SK-N-SH (cell line): ENCODE measurements around the gene GSTM2. TPM values are rescaled to one million over a fixed set of nuclear protein-coding genes. Genes with fewer than 3 reads are reported as not detected.
"Not testable (repeated sequence)": the region's sequence is repeated elsewhere in the genome, so short reads cannot be mapped to it uniquely, and the experiment has no call there.

ENCODE experiments used
- CTCF ChIA-PET: fragments of 300-600, 350-600 bp; formaldehyde crosslinking; extraction: SDS; loops from one replicate; lab custom pipeline; 2021; lab: Yijun Ruan, JAX
- POLR2A ChIA-PET: fragments of 350-600 bp; sonication (Branson Sonifier 250); formaldehyde crosslinking; extraction: SDS; loops from one replicate; lab custom pipeline; 2020; ENCODE audit warnings: antibody characterized with exemption, inconsistent platforms; lab: Yijun Ruan, JAX
- DNase-seq: peaks from one replicate; pipeline ENCODE4 v3.0.0; 2012
- H2AFZ ChIP-seq: fragments of 200-600 bp; sonication (generic); 2 replicates; pipeline ENCODE4 v1.8.1; 2016; ENCODE audit warnings: antibody characterized with exemption, mild to moderate bottlenecking, low read depth
- H3F3A ChIP-seq: fragments of 200-600 bp; sonication (generic); replicated peaks from 2 replicates; pipeline ENCODE3; 2016; ENCODE audit warnings: antibody characterized with exemption, mild to moderate bottlenecking; ENCODE audit not compliant: insufficient read depth
- H3K27ac ChIP-seq, 2 experiments: fragments of 200-500 bp in 1 of 2; fragments of 200-600 bp in 1 of 2; sonication (Bioruptor generic) in 1 of 2; sonication (generic), shearing (Covaris generic) in 1 of 2; 2 replicates each; pipeline versions ENCODE4 v1.5.1 to v1.6.1; 2014 to 2016; ENCODE audit warnings: low read depth in 2 of 2, inconsistent platforms in 1 of 2, low read length in 1 of 2, mild to moderate bottlenecking in 1 of 2, mixed read lengths in 1 of 2
- H3K27me3 ChIP-seq: fragments of 200-600 bp; sonication (generic), shearing (Covaris generic); 2 replicates; pipeline ENCODE4 v1.6.1; 2016; ENCODE audit warnings: mixed run types; ENCODE audit not compliant: insufficient read depth
- H3K36me3 ChIP-seq, 2 experiments: fragments of 200-500 bp in 1 of 2; fragments of 200-600 bp in 1 of 2; sonication (Bioruptor generic) in 1 of 2; sonication (generic) in 1 of 2; replicated peaks in 1 of 2; 2 replicates each; pipeline versions ENCODE3 to v1.5.1; 2014 to 2016; ENCODE audit warnings: low read length in 1 of 2, mild to moderate bottlenecking in 1 of 2; ENCODE audit not compliant: insufficient read depth in 2 of 2, control insufficient read depth in 1 of 2
- H3K4me1 ChIP-seq, 2 experiments: fragments of 200-500 bp in 1 of 2; fragments of 200-600 bp in 1 of 2; sonication (Bioruptor generic) in 1 of 2; sonication (generic), shearing (Covaris generic) in 1 of 2; 2 replicates each; pipeline versions ENCODE4 v1.5.1 to v1.6.1; 2014 to 2016; ENCODE audit warnings: low read depth in 1 of 2, low read length in 1 of 2, mixed run types in 1 of 2; ENCODE audit not compliant: insufficient read depth in 2 of 2, control insufficient read depth in 1 of 2
- H3K4me2 ChIP-seq: fragments of 200-600 bp; sonication (generic), shearing (Covaris generic); 2 replicates; pipeline ENCODE4 v1.6.1; 2017; ENCODE audit warnings: mixed run types
- H3K4me3 ChIP-seq, 2 experiments: fragments of 200-500 bp in 1 of 2; fragments of 200-600 bp in 1 of 2; sonication (Bioruptor generic) in 1 of 2; sonication (generic), shearing (Covaris generic) in 1 of 2; 2 replicates each; pipeline versions ENCODE4 v1.5.1 to v1.8.1; 2014 to 2016; ENCODE audit warnings: low read depth in 2 of 2, inconsistent platforms in 1 of 2, low read length in 1 of 2, mild to moderate bottlenecking in 1 of 2, mixed read lengths in 1 of 2, moderate library complexity in 1 of 2
- H3K79me2 ChIP-seq: fragments of 200-600 bp; sonication (generic); 2 replicates; pipeline ENCODE4 v1.8.1; 2017; ENCODE audit warnings: mild to moderate bottlenecking; ENCODE audit not compliant: insufficient read depth
- H3K9ac ChIP-seq: fragments of 200-600 bp; sonication (generic); 2 replicates; pipeline ENCODE4 v1.6.1; 2017; ENCODE audit warnings: mixed run types
- H3K9me2 ChIP-seq: fragments of 200-600 bp; sonication (generic); 2 replicates; pipeline ENCODE4 v1.6.1; 2017; ENCODE audit warnings: mixed run types
- H3K9me3 ChIP-seq: fragments of 200-600 bp; sonication (generic); 2 replicates; pipeline ENCODE4 v1.6.1; 2017; ENCODE audit warnings: mixed run types, mild to moderate bottlenecking, moderate library complexity
- H4K20me1 ChIP-seq: fragments of 200-600 bp; sonication (generic); 2 replicates; pipeline ENCODE4 v1.6.1; 2017; ENCODE audit warnings: mild to moderate bottlenecking, mixed run types; ENCODE audit not compliant: insufficient read depth
- ELF1 ChIP-seq: IDR thresholded peaks from 2 replicates; pipeline ENCODE4 v1.4.0; 2012
- EZH2phosphoT487 ChIP-seq: fragments of 200-600 bp; sonication (generic); IDR thresholded peaks from 2 replicates; pipeline ENCODE4 v1.6.1; 2017; ENCODE audit warnings: low read depth, mixed run types, mild to moderate bottlenecking, antibody characterized with exemption, moderate library complexity, borderline replicate concordance
- FOSL2 ChIP-seq: IDR thresholded peaks from 2 replicates; pipeline ENCODE4 v1.4.0; 2012; ENCODE audit warnings: low read depth, mild to moderate bottlenecking, moderate library complexity, borderline replicate concordance
- FOXM1 ChIP-seq: IDR thresholded peaks from 2 replicates; pipeline ENCODE4 v1.4.0; 2012; ENCODE audit warnings: low read depth, mild to moderate bottlenecking
- GABPA ChIP-seq: IDR thresholded peaks from 2 replicates; pipeline ENCODE4 v1.4.0; 2012; ENCODE audit warnings: low read depth, mild to moderate bottlenecking
- JUND ChIP-seq: IDR thresholded peaks from 2 replicates; pipeline ENCODE4 v1.4.0; 2012
- MEF2A ChIP-seq: IDR thresholded peaks from 2 replicates; pipeline ENCODE4 v1.4.0; 2012; ENCODE audit warnings: low read depth, borderline replicate concordance
- MXI1 ChIP-seq: IDR thresholded peaks from 2 replicates; pipeline ENCODE4 v1.6.1; 2012; ENCODE audit warnings: mild to moderate bottlenecking, low read depth, low read length, improper control_type of control experiment
- NRF1 ChIP-seq: IDR thresholded peaks from 2 replicates; pipeline ENCODE4 v1.6.1; 2012; ENCODE audit warnings: low read depth, mild to moderate bottlenecking, low read length
- POLR2AphosphoS5 ChIP-seq: IDR thresholded peaks from 2 replicates; pipeline ENCODE4 v1.6.1; 2012; ENCODE audit warnings: low read depth, low read length
- RAD21 ChIP-seq: IDR thresholded peaks from 2 replicates; pipeline ENCODE4 v1.6.1; 2012; ENCODE audit warnings: mild to moderate bottlenecking, low read length
- SIN3A ChIP-seq: IDR thresholded peaks from 2 replicates; pipeline ENCODE4 v1.6.1; 2012; ENCODE audit warnings: low read depth, mild to moderate bottlenecking, low read length, moderate library complexity, borderline replicate concordance
- TCF12 ChIP-seq: IDR thresholded peaks from 2 replicates; pipeline ENCODE4 v1.4.0; 2012
- WGBS: methylation state at CpG from one replicate; pipeline ENCODE4 v1.1.6; 2017; ENCODE audit warnings: low lambda C conversion rate; 5-methylcytosine and 5-hydroxymethylcytosine counted together
- polyA plus RNA-seq, 3 experiments: library from polyadenylated mRNA; depleted of rRNA; stranded (reverse); fragments of >200 nt; gene quantifications; 2 replicates each; pipeline ENCODE4 v1.2.3, GENCODE V29; 2012
- TF ChIP-seq, protein P1 (sequence below): IDR thresholded peaks from 2 replicates; pipeline ENCODE4 v1.4.0; 2012; ENCODE audit warnings: low read depth, borderline replicate concordance
- TF ChIP-seq, protein P2 (sequence below): fragments of 150-350 bp; IDR thresholded peaks from 2 replicates; pipeline ENCODE4 v1.6.1; 2017; ENCODE audit warnings: antibody characterized with exemption, low read length, low read depth, borderline replicate concordance
- TF ChIP-seq, protein P3 (sequence below): fragments of 200-600 bp; sonication (generic); IDR thresholded peaks from 2 replicates; pipeline ENCODE4 v1.6.1; 2017; ENCODE audit warnings: antibody characterized with exemption, mild to moderate bottlenecking, moderate library complexity
- TF ChIP-seq, protein P4 (sequence below): IDR thresholded peaks from 2 replicates; pipeline ENCODE4 v1.4.0; 2012; ENCODE audit warnings: low read depth
- TF ChIP-seq, protein P5 (sequence below): fragments of 150-350 bp; IDR thresholded peaks from 2 replicates; pipeline ENCODE4 v1.6.1; 2016; ENCODE audit warnings: mild to moderate bottlenecking, low read depth, low read length
- TF ChIP-seq, protein P6 (sequence below): IDR thresholded peaks from 2 replicates; pipeline ENCODE4 v1.4.0; 2012; ENCODE audit warnings: low read depth, borderline replicate concordance

The GSTM2 gene
- polyA plus RNA-seq, 1 of the 3 experiments (the other 2 are of a cell fraction): 70.2 TPM

DNA sequence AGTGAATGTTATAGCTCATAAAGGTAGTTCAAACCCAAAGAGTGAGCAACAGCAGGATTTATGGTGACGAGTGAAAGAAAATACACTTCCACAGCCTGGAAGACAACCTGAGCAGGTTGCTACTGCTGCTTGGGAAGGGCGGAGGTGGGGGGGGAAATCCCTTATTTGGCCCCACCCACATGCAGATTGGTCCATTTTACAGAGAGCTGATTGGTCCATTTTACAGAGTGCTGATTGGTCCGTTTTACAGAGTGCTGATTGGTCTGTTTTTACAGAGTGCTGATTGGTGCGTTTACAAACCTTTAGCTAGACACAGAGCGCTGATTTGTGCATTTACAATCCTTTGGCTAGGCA, 2.1 kb downstream of the GSTM2 start:
- H3K9me2 ChIP-seq, H4K20me1 ChIP-seq, H3K9me3 ChIP-seq, POLR2A ChIA-PET, H3K79me2 ChIP-seq, H3K36me3 ChIP-seq, H3K4me2 ChIP-seq, H3K9ac ChIP-seq, H3K27ac ChIP-seq, H3K4me3 ChIP-seq, H3K4me1 ChIP-seq, H3F3A ChIP-seq, DNase-seq, H2AFZ ChIP-seq, H3K27me3 ChIP-seq: not testable (repeated sequence)
- 90% methylated on average over 4 of the region's 5 CpGs for WGBS
- CTCF ChIA-PET: interaction anchor here (1.5 to 5.2 kb wide), 4 partner anchors 20 to 314 kb away, joined by 3 to 27 read pairs (median 6); partner anchors contain the start of gene AHCYL1

DNA sequence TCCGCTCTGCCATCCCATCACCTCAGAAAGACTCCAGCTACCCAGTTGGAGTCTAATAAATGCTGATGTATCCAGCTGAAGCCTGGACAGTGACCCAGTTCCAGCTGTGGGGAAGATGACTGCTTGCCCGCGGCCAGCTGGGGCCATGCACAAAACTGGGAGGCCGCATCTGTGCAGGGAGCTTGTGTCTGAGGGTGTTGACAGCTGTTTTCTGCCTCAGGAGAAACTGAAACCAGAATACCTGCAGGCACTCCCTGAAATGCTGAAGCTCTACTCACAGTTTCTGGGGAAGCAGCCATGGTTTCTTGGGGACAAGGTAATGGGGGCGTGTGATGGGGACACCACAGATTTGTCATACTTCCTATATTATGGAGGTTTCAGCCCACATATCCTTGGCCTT, 3.2 kb downstream of the GSTM2 start:
- Histone ChIP-seq H3K4me2 (no peak overlapping the region), H3K9ac (no peak overlapping the region), H3K9me2 (no peaks in the 10 kb centered on the region), H3K36me3 (no peaks in the 10 kb centered on the region), H3K4me1 (peaks cover 0 to 7% of the 10 kb centered on the region in 2 experiments; a peak in 1 of 4 replicates), H2AFZ (no peak overlapping the region), H3K27me3 (no peaks in the 10 kb centered on the region), H3K9me3 (no peaks in the 10 kb centered on the region), H3K79me2 (no peaks in the 10 kb centered on the region), H3K27ac (no peak overlapping the region), H3K4me3 (no peak overlapping the region), H4K20me1 (no peaks in the 10 kb centered on the region), H3F3A (no peaks in the 10 kb centered on the region)
- ChIA-PET CTCF (interaction anchor here (0.7 to 2.6 kb wide), 6 partner anchors 22 to 313 kb away, joined by 3 to 8 read pairs (median 4); partner anchors contain the start of gene AHCYL1), POLR2A (interaction anchor here (0.6 kb wide), 1 partner anchor 11 kb away, joined by 3 read pairs; no protein-coding TSS in a partner anchor)
- WGBS: 90% methylated on average over 5 of the region's 5 CpGs
- DNase-seq: no peak
- TF ChIP-seq ELF1: no peak
- TF ChIP-seq, protein P1, sequence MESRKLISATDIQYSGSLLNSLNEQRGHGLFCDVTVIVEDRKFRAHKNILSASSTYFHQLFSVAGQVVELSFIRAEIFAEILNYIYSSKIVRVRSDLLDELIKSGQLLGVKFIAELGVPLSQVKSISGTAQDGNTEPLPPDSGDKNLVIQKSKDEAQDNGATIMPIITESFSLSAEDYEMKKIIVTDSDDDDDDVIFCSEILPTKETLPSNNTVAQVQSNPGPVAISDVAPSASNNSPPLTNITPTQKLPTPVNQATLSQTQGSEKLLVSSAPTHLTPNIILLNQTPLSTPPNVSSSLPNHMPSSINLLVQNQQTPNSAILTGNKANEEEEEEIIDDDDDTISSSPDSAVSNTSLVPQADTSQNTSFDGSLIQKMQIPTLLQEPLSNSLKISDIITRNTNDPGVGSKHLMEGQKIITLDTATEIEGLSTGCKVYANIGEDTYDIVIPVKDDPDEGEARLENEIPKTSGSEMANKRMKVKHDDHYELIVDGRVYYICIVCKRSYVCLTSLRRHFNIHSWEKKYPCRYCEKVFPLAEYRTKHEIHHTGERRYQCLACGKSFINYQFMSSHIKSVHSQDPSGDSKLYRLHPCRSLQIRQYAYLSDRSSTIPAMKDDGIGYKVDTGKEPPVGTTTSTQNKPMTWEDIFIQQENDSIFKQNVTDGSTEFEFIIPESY: no peak
- TF ChIP-seq FOXM1: no peak
- TF ChIP-seq FOSL2: no peak
- TF ChIP-seq, protein P2, sequence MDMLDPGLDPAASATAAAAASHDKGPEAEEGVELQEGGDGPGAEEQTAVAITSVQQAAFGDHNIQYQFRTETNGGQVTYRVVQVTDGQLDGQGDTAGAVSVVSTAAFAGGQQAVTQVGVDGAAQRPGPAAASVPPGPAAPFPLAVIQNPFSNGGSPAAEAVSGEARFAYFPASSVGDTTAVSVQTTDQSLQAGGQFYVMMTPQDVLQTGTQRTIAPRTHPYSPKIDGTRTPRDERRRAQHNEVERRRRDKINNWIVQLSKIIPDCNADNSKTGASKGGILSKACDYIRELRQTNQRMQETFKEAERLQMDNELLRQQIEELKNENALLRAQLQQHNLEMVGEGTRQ: no peak
- TF ChIP-seq, protein P3, sequence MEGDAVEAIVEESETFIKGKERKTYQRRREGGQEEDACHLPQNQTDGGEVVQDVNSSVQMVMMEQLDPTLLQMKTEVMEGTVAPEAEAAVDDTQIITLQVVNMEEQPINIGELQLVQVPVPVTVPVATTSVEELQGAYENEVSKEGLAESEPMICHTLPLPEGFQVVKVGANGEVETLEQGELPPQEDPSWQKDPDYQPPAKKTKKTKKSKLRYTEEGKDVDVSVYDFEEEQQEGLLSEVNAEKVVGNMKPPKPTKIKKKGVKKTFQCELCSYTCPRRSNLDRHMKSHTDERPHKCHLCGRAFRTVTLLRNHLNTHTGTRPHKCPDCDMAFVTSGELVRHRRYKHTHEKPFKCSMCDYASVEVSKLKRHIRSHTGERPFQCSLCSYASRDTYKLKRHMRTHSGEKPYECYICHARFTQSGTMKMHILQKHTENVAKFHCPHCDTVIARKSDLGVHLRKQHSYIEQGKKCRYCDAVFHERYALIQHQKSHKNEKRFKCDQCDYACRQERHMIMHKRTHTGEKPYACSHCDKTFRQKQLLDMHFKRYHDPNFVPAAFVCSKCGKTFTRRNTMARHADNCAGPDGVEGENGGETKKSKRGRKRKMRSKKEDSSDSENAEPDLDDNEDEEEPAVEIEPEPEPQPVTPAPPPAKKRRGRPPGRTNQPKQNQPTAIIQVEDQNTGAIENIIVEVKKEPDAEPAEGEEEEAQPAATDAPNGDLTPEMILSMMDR: no peak
- TF ChIP-seq RAD21: no peak
- no peak for TF ChIP-seq TCF12
- TF ChIP-seq, protein P4, sequence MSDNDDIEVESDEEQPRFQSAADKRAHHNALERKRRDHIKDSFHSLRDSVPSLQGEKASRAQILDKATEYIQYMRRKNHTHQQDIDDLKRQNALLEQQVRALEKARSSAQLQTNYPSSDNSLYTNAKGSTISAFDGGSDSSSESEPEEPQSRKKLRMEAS: no peak
- no peak for TF ChIP-seq POLR2AphosphoS5
- TF ChIP-seq NRF1: no peak
- TF ChIP-seq SIN3A: no peak
- TF ChIP-seq JUND: no peak
- TF ChIP-seq, protein P5, sequence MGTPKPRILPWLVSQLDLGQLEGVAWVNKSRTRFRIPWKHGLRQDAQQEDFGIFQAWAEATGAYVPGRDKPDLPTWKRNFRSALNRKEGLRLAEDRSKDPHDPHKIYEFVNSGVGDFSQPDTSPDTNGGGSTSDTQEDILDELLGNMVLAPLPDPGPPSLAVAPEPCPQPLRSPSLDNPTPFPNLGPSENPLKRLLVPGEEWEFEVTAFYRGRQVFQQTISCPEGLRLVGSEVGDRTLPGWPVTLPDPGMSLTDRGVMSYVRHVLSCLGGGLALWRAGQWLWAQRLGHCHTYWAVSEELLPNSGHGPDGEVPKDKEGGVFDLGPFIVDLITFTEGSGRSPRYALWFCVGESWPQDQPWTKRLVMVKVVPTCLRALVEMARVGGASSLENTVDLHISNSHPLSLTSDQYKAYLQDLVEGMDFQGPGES: no peak
- TF ChIP-seq GABPA: no peak
- TF ChIP-seq EZH2phosphoT487: no peak
- TF ChIP-seq, protein P6, sequence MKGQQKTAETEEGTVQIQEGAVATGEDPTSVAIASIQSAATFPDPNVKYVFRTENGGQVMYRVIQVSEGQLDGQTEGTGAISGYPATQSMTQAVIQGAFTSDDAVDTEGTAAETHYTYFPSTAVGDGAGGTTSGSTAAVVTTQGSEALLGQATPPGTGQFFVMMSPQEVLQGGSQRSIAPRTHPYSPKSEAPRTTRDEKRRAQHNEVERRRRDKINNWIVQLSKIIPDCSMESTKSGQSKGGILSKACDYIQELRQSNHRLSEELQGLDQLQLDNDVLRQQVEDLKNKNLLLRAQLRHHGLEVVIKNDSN: no peak
- TF ChIP-seq MXI1: no peak
- TF ChIP-seq MEF2A: no peak
